ENCODE results near the gene SCFD2.

- no peak for TF ChIP-seq CTCF (IDR thresholded peaks at IDR 0.05; ENCODE audit: low read depth, low read length, missing input control)
- no peak for TF ChIP-seq RAD21 (IDR thresholded peaks at IDR 0.05)
- TF ChIP-seq FOXA2 (IDR thresholded peaks at IDR 0.05): no peak
- no peak for TF ChIP-seq SP1 (IDR thresholded peaks at IDR 0.05)
- no peak for TF ChIP-seq ZBTB33 (IDR thresholded peaks at IDR 0.05)
- no peak for TF ChIP-seq MAX (IDR thresholded peaks at IDR 0.05)
- TF ChIP-seq HNF4G (IDR thresholded peaks at IDR 0.05): no peak
- TF ChIP-seq YY1 (IDR thresholded peaks at IDR 0.05): no peak
- TF ChIP-seq GABPA (IDR thresholded peaks at IDR 0.05 in 1 of 2, conservative IDR thresholded peaks at IDR 0.05 in 1 of 2): no peak
Measured at GRCh38 chr4:52880994-52881393, 484.9 kb downstream of the SCFD2 start.
